ENCODE measurements around the gene BTBD19.

DNA sequence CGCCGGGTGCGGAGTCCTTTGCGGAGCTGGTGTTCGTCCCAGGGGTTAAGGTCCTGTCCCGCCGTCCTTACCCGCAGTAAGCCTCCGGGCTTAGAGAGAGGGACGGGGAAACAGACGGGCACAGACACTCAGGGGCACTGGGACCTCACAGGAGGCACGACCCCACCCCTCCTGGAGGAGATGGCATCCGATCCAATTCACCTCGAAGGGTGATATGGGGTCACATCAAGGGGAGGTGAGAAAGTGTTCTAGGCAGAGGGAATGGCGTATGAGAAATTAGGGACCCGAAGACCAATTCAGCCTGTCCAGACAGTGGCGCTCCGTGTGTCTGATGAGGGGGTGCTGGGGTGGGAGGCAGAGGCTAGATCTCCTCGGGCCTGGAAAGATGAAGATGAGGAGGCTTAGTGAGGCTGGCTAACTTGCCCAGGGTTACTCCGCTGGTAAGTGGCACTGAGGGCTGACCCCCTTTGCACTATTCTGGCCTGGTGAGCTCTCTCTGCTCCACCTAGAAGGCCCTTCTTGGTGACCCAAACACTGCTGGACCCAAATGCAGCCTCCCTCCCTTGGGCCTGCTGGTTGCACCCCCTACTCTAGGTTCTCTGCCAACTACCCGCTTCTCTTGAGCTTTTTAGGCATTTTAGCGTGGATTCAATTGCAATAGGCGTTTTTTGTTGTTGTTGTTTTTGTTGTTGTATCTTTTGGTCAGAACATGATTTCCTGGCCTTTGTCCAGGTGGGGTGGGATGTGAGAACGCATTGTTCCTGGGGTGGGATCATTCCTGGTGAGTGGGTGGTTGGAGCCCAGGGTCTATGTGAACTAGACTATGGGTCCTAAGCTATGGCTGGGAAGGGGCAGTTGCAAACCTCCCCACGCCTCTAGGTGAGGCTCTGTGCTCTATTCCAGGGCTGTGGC is 12.3 kb downstream of the BTBD19 start:
- TF ChIP-seq, protein P1, sequence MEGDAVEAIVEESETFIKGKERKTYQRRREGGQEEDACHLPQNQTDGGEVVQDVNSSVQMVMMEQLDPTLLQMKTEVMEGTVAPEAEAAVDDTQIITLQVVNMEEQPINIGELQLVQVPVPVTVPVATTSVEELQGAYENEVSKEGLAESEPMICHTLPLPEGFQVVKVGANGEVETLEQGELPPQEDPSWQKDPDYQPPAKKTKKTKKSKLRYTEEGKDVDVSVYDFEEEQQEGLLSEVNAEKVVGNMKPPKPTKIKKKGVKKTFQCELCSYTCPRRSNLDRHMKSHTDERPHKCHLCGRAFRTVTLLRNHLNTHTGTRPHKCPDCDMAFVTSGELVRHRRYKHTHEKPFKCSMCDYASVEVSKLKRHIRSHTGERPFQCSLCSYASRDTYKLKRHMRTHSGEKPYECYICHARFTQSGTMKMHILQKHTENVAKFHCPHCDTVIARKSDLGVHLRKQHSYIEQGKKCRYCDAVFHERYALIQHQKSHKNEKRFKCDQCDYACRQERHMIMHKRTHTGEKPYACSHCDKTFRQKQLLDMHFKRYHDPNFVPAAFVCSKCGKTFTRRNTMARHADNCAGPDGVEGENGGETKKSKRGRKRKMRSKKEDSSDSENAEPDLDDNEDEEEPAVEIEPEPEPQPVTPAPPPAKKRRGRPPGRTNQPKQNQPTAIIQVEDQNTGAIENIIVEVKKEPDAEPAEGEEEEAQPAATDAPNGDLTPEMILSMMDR (IDR thresholded peaks at IDR 0.05; ENCODE audit: borderline replicate concordance, extremely low read depth, low read length, poor library complexity, severe bottlenecking) = no peak
- TF ChIP-seq EZH2 (IDR thresholded peaks at IDR 0.05; ENCODE audit: borderline replicate concordance, low read depth, low read length, severe bottlenecking) = no peak
